Lower lobe of right lung (tissue), 2 donors: Measurements from ENCODE around the gene FOXJ1. TPM values are rescaled to one million over a fixed set of nuclear protein-coding genes. Genes with fewer than 3 reads are reported as not detected.

Experiments
- ATAC-seq, 2 donors: fragments of 200-7000 bp; cut with Tn5 transposase; one replicate each; pipeline ENCODE4 v1.9.1; 2020 to 2022; ENCODE audit warnings: mild to moderate bottlenecking in 2 of 2, moderate library complexity in 2 of 2
- DNase-seq: peaks from one replicate; pipeline ENCODE4 v3.0.0-alpha.2; 2020
- H3K27ac ChIP-seq: fragments of 200-600 bp; one replicate; pipeline ENCODE4 v1.8.0; 2022
- H3K27me3 ChIP-seq: fragments of 200-600 bp; one replicate; pipeline ENCODE4 v1.8.0; 2022; ENCODE audit warnings: low read depth
- H3K36me3 ChIP-seq: fragments of 200-600 bp; one replicate; pipeline ENCODE4 v1.8.0; 2022; ENCODE audit warnings: mild to moderate bottlenecking
- H3K4me1 ChIP-seq: fragments of 200-600 bp; one replicate; pipeline ENCODE4 v1.8.0; 2022
- H3K4me3 ChIP-seq: fragments of 200-600 bp; one replicate; pipeline ENCODE4 v1.8.0; 2022; ENCODE audit warnings: mild to moderate bottlenecking
- H3K9me3 ChIP-seq: fragments of 200-600 bp; one replicate; pipeline ENCODE4 v1.8.0; 2022
- CTCF ChIP-seq: fragments of 200-600 bp; IDR thresholded peaks from one replicate; pipeline ENCODE4 v1.8.0; 2022; ENCODE audit warnings: antibody characterized with exemption, mild to moderate bottlenecking
- intact Hi-C: fragments of 100-400 bp; cut with DNase I; formaldehyde crosslinking; loops from one replicate; pipeline ENCODE4 v1.11.0; 2022
- total RNA-seq: library from RNA; stranded (reverse); fragmentation: NEBNext Ultra II Directional; extraction: Animal tissue kit (Norgen Biotek cat#: 25700); gene quantifications from one replicate; pipeline ENCODE4 v1.2.1, GENCODE V29; 2021
- donor health status: DM: no; HTN: yes; CAD: no; lungs with severe emphysema.

FOXJ1 gene
- total RNA-seq, 1 donor from 2014 or later, result 21.5 TPM

DNA sequence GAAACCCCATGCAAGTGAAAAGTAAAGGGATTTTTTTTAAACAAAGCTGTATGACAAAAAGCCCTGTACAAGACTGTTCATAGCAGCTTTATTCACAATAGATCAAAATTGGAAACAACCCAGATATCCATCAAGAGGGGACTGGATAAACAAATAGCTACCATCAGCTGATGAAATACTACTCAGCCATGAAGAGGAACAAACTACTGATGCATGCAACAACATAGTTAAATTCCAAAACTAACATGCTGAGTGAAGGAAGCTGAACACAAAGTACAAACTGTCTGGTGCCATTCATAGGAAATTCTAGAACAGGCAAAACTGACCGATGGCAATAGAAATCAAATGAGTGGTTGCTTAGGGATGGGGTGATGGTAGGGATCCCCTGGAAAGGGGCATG, 15.1 kb downstream of the FOXJ1 start:
- TF ChIP-seq CTCF, result no peak
- peaks cover 8% of the 10 kb centered on the region for H3K4me1 ChIP-seq
- H3K9me3 ChIP-seq, result no peaks in the 10 kb centered on the region
- no peak overlapping the region for H3K27ac ChIP-seq
- no peaks in the 10 kb centered on the region for H3K27me3 ChIP-seq
- H3K4me3 ChIP-seq, result no peak overlapping the region
- DNase-seq (no peak), ATAC-seq (no peak)
- intact Hi-C loops, result no loop called here
- no peaks in the 10 kb centered on the region for H3K36me3 ChIP-seq

DNA sequence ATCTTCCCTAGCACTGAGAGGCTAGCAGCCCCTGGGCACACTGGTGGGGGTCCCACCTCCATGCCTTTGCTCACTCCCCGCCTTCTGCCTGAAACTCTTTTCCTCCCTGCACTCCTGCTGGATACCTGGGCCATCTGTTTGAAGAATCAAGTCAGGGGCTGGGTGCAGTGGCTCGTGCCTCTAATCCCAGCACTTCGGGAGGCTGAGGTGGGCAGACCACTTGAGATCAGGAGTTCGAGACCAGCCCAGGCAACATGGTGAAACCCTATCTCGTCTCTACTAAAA, 15.7 kb downstream of the FOXJ1 start:
- intact Hi-C loops, result no loop called here
- TF ChIP-seq CTCF, result no peak

GRCh38 chr17:76124582-76125390, 16.3 kb downstream of the FOXJ1 start:
- DNase-seq (peak; percentile 26), ATAC-seq (no peak)
- Histone ChIP-seq H3K4me1 (peaks cover 8% of the 10 kb centered on the region), H3K9me3 (no peaks in the 10 kb centered on the region), H3K4me3 (no peak overlapping the region), H3K27me3 (no peaks in the 10 kb centered on the region), H3K36me3 (no peaks in the 10 kb centered on the region), H3K27ac (no peak overlapping the region)
- no peak for TF ChIP-seq CTCF
- intact Hi-C loops, result loop anchor here (5.0 kb wide), 1 partner anchor 58 kb away; no protein-coding TSS in a partner anchor

More for the DNA sequence above, 15.7 kb downstream of the FOXJ1 start:
- Histone ChIP-seq H3K27me3 (no peaks in the 10 kb centered on the region), H3K4me1 (peaks cover 8% of the 10 kb centered on the region), H3K27ac (no peak overlapping the region), H3K4me3 (no peak overlapping the region), H3K36me3 (no peaks in the 10 kb centered on the region), H3K9me3 (no peaks in the 10 kb centered on the region)
- no peak for DNase-seq
- ATAC-seq, result no peak

DNA sequence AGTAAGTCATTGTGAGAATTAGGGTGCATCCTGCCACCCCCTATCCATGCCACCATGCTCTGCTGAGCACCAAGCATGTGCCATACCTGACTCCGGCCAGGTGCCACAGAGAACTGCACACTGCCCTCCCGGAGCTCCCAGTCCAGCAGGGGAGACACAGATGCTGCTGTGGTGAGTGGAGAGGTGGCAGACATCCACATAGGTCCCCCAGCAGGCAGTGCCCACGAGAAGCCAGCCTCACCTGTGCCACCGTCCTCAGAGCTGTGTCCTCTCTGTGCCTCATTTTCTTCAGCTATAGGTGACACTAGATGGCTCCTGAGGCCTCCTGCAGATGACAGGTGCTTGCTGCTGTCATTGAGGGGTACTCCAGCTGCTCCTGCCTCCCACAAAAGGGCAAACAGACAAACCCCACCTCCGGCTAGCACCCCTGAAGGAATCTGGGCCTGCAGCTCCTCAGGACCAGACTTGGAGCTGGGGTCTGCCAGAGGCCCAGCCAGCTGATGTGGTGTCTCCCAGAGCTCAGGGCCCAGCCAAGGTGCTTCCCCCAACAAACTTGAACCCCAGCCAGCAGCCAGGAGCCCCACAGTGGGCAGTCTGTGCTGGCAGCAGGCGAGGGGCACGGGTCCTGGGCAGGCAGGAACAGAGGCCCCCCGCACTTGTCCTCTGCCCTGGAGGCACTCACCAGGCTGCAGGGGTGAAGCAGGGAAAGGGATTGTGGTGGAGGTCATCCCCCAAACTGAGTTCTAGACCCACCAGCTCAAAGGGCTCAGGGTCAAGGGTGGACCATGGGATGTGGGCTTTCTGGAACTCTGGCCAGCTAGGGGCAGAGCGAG, 17.1 kb downstream of the FOXJ1 start:
- no peaks in the 10 kb centered on the region for H3K27me3 ChIP-seq
- no peaks in the 10 kb centered on the region for H3K9me3 ChIP-seq
- TF ChIP-seq CTCF, result no peak
- intact Hi-C loops, result loop anchor here (5.0 kb wide), 1 partner anchor 58 kb away; no protein-coding TSS in a partner anchor
- H3K27ac ChIP-seq, result no peak overlapping the region
- no peaks in the 10 kb centered on the region for H3K36me3 ChIP-seq
- no peak overlapping the region for H3K4me3 ChIP-seq
- H3K4me1 ChIP-seq, result peaks cover 8% of the 10 kb centered on the region
- ATAC-seq, result no peak
- peak; percentile 20 for DNase-seq

GRCh38 chr17:76123191-76123499, 17.9 kb downstream of the FOXJ1 start:
- H3K27me3 ChIP-seq, result no peaks in the 10 kb centered on the region
- no peak overlapping the region for H3K4me3 ChIP-seq
- no peak for DNase-seq
- H3K4me1 ChIP-seq, result peaks cover 8% of the 10 kb centered on the region
- TF ChIP-seq CTCF, result no peak
- H3K36me3 ChIP-seq, result no peaks in the 10 kb centered on the region
- intact Hi-C loops, result loop anchor here (5.0 kb wide), 1 partner anchor 59 kb away; no protein-coding TSS in a partner anchor
- no peak for ATAC-seq
- H3K27ac ChIP-seq, result no peak overlapping the region
- H3K9me3 ChIP-seq, result no peaks in the 10 kb centered on the region
